H9 (cell line): ENCODE data around the gene ARAP1. TPM values are rescaled to one million over a fixed set of nuclear protein-coding genes. Genes with fewer than 3 reads are reported as not detected.

Experiments
- DNase-seq: peaks from one replicate; pipeline ENCODE4 v3.0.0-alpha.2; 2017
- H2AFZ ChIP-seq: one replicate; pipeline ENCODE4 v1.6.1; 2013; ENCODE audit warnings: mild to moderate bottlenecking, low read length, control low read depth, moderate library complexity
- H2AK5ac ChIP-seq: 2 replicates; pipeline ENCODE4 v1.6.1; 2013; ENCODE audit warnings: low read length, control low read depth, mixed read lengths; ENCODE audit not compliant: insufficient read length
- H2BK120ac ChIP-seq: one replicate; pipeline ENCODE4 v1.6.1; 2013; ENCODE audit warnings: low read depth, mild to moderate bottlenecking, low read length, control low read depth, inconsistent platforms; ENCODE audit not compliant: poor library complexity, severe bottlenecking
- H2BK12ac ChIP-seq: 2 replicates; pipeline ENCODE4 v1.6.1; 2013; ENCODE audit warnings: low read length, control low read depth, mixed read lengths, low read depth; ENCODE audit not compliant: insufficient read length
- H2BK15ac ChIP-seq: 2 replicates; pipeline ENCODE4 v1.6.1; 2013; ENCODE audit warnings: low read depth, low read length, control low read depth
- H2BK20ac ChIP-seq: one replicate; pipeline ENCODE4 v1.6.1; 2013; ENCODE audit warnings: low read depth, mild to moderate bottlenecking, low read length, control low read depth, inconsistent platforms; ENCODE audit not compliant: poor library complexity, severe bottlenecking
- H2BK5ac ChIP-seq: 2 replicates; pipeline ENCODE4 v1.6.1; 2013; ENCODE audit warnings: low read length, control low read depth, mixed read lengths; ENCODE audit not compliant: insufficient read length
- H3K14ac ChIP-seq: 2 replicates; pipeline ENCODE4 v1.6.1; 2013; ENCODE audit warnings: low read length, control low read depth; ENCODE audit not compliant: insufficient read depth
- H3K18ac ChIP-seq: 2 replicates; pipeline ENCODE4 v1.6.1; 2013; ENCODE audit warnings: low read depth, mild to moderate bottlenecking, mixed read lengths, low read length, control low read depth; ENCODE audit not compliant: insufficient read length
- H3K23ac ChIP-seq: 2 replicates; pipeline ENCODE4 v1.6.1; 2013; ENCODE audit warnings: low read length, control low read depth, mixed read lengths, low read depth; ENCODE audit not compliant: insufficient read length
- H3K23me2 ChIP-seq: 2 replicates; pipeline ENCODE4 v1.6.1; 2013; ENCODE audit warnings: low read depth, mild to moderate bottlenecking, mixed read lengths, low read length, control low read depth; ENCODE audit not compliant: insufficient read length, poor library complexity, severe bottlenecking
- H3K27ac ChIP-seq: 2 replicates; pipeline ENCODE4 v1.5.1; 2013; ENCODE audit warnings: low read length, control low read depth, mixed read lengths, low read depth; ENCODE audit not compliant: insufficient read length
- H3K27me3 ChIP-seq: 2 replicates; pipeline ENCODE4 v1.6.1; 2013; ENCODE audit warnings: low read length, control low read depth, inconsistent platforms; ENCODE audit not compliant: insufficient read depth
- H3K4ac ChIP-seq: 2 replicates; pipeline ENCODE4 v1.6.1; 2013; ENCODE audit warnings: low read depth, mild to moderate bottlenecking, control low read depth, inconsistent platforms, low read length, moderate library complexity
- H3K4me1 ChIP-seq: 2 replicates; pipeline ENCODE4 v1.6.1; 2013; ENCODE audit warnings: low read length, control low read depth, inconsistent platforms; ENCODE audit not compliant: insufficient read depth
- H3K4me2 ChIP-seq: 2 replicates; pipeline ENCODE4 v1.6.1; 2013; ENCODE audit warnings: low read length, control low read depth, mixed read lengths; ENCODE audit not compliant: insufficient read length, insufficient read depth
- H3K56ac ChIP-seq: 2 replicates; pipeline ENCODE4 v1.6.1; 2013; ENCODE audit warnings: low read depth, mild to moderate bottlenecking, mixed read lengths, low read length, control low read depth; ENCODE audit not compliant: insufficient read length
- H3K79me1 ChIP-seq: 2 replicates; pipeline ENCODE4 v1.6.1; 2013; ENCODE audit warnings: low read depth, mild to moderate bottlenecking, moderate library complexity, low read length, control low read depth, inconsistent platforms; ENCODE audit not compliant: insufficient read depth, poor library complexity, severe bottlenecking
- H3K79me2 ChIP-seq: 2 replicates; pipeline ENCODE4 v1.6.1; 2013; ENCODE audit warnings: low read length, control low read depth, inconsistent platforms; ENCODE audit not compliant: insufficient read depth
- H3K9ac ChIP-seq: 2 replicates; pipeline ENCODE4 v1.6.1; 2013; ENCODE audit warnings: low read length, control low read depth, mixed read lengths; ENCODE audit not compliant: insufficient read length; ENCODE audit errors: extremely low read depth
- H3K9me3 ChIP-seq: one replicate; pipeline ENCODE4 v1.6.1; 2013; ENCODE audit warnings: low read depth, low read length, inconsistent platforms; ENCODE audit not compliant: control insufficient read depth
- H3T11ph ChIP-seq: one replicate; pipeline ENCODE4 v1.6.1; 2013; ENCODE audit warnings: mild to moderate bottlenecking, low read length, control low read depth, inconsistent platforms
- H4K20me1 ChIP-seq: one replicate; pipeline ENCODE4 v1.6.1; 2013; ENCODE audit not compliant: control insufficient read depth, insufficient read length, insufficient read depth
- H4K5ac ChIP-seq: 2 replicates; pipeline ENCODE4 v1.6.1; 2013; ENCODE audit warnings: low read depth, mild to moderate bottlenecking, mixed read lengths, low read length, control low read depth; ENCODE audit not compliant: insufficient read length
- H4K8ac ChIP-seq: replicated peaks from 2 replicates; pipeline ENCODE4 v1.6.1; 2013; ENCODE audit warnings: low read length, control low read depth, mixed read lengths, low read depth; ENCODE audit not compliant: insufficient read length
- H4K91ac ChIP-seq: 2 replicates; pipeline ENCODE4 v1.6.1; 2013; ENCODE audit warnings: low read depth, mild to moderate bottlenecking, moderate library complexity, mixed read lengths, low read length, control low read depth; ENCODE audit not compliant: insufficient read length
- H3K27ac Mint-ChIP-seq, 3 experiments: 2 replicates in 2 of 3; 3 replicates in 1 of 3; pipeline ENCODE4 v1.8.0; 2020 to 2021; ENCODE audit warnings: mixed read lengths in 3 of 3, mild to moderate bottlenecking in 1 of 3, moderate library complexity in 1 of 3
- H3K27me3 Mint-ChIP-seq: 2 replicates; pipeline ENCODE4 v1.8.0; 2021; ENCODE audit warnings: low read depth, mild to moderate bottlenecking, moderate library complexity, mixed read lengths
- H3K36me3 Mint-ChIP-seq, 3 experiments: 2 replicates in 2 of 3; 3 replicates in 1 of 3; pipeline ENCODE4 v1.8.0; 2020 to 2021; ENCODE audit warnings: low read depth in 3 of 3, mixed read lengths in 3 of 3; ENCODE audit not compliant: insufficient read depth in 1 of 3
- H3K4me1 Mint-ChIP-seq, 2 experiments: 2 replicates each; pipeline ENCODE4 v1.8.0; 2020; ENCODE audit warnings: mixed read lengths in 2 of 2
- H3K4me3 Mint-ChIP-seq, 2 experiments: 2 replicates in 1 of 2; 3 replicates in 1 of 2; pipeline ENCODE4 v1.8.0; 2020 to 2021; ENCODE audit warnings: mild to moderate bottlenecking in 2 of 2, mixed read lengths in 2 of 2, moderate library complexity in 1 of 2
- H3K9me3 Mint-ChIP-seq, 2 experiments: 2 replicates in 1 of 2; 3 replicates in 1 of 2; pipeline ENCODE4 v1.8.0; 2020; ENCODE audit warnings: mild to moderate bottlenecking in 2 of 2, mixed read lengths in 2 of 2, moderate library complexity in 1 of 2
- WGBS: extraction: QIAGEN DNeasy Blood & Tissue Kit; methylation state at CpG from one replicate; pipeline ENCODE4 v1.1.7; 2013; ENCODE audit warnings: missing lambda C conversion rate, low lambda C conversion rate, mixed read lengths; ENCODE audit not compliant: insufficient read length; ENCODE audit errors: extremely low coverage; 5-methylcytosine and 5-hydroxymethylcytosine counted together
- total RNA-seq: library from RNA; stranded (reverse); gene quantifications from 2 replicates; pipeline ENCODE4 v1.2.1, GENCODE V29; 2021
- TF ChIP-seq, protein P1 (sequence below): fragments of 200-600 bp; sonication (generic); conservative IDR thresholded peaks from 3 replicates; pipeline ENCODE4 v1.8.0; 2021; ENCODE audit warnings: antibody characterized with exemption, mild to moderate bottlenecking

Gene ARAP1
- total RNA-seq, 1 experiment from 2014 or later = 59.4 TPM

DNA sequence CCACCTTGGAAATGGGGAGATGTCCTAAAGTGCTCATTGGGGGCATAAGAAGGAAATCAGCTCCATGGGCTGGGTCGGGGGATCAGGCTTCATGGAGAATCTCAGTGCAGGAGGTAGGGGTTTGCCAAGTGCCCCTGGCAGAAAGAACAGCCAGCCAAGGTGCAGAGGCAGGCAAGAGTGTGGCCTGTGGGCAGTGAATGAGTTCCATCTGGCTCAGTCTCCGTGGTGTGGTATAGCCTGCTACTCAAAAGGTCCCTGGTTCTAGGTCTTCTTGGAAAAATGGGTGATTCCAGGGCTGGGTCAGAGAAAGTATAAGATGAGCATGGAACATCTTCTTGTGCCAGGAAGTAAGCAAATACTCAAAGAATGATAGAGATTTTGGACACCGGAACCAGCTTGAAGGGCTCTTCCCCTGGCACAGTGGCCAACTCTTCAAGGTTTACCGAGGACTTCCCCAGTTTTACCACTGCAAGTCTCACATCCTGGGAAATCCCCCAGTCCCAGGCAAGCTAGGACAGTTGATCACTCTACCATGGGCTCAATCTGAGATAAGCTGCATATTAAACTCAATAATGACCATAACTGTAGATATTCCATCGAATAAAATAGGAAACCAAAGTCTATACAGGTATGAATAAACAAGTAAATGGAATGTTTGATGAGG is 10.6 kb upstream of the ARAP1 start:
- Histone ChIP-seq H2AFZ (no peak overlapping the region), H4K20me1 (no peaks in the 10 kb centered on the region), H4K8ac (no peak overlapping the region), H3K27me3 (no peaks in the 10 kb centered on the region), H2BK5ac (no peak overlapping the region), H4K5ac (no peak overlapping the region), H3K14ac (no peak overlapping the region), H2BK12ac (no peak overlapping the region), H2BK15ac (no peak overlapping the region), H3K56ac (no peak overlapping the region), H3K23me2 (no peaks in the 10 kb centered on the region), H3K27ac (no peak overlapping the region), H3K79me2 (no peaks in the 10 kb centered on the region), H2BK20ac (no peak overlapping the region), H3K18ac (no peak overlapping the region), H2AK5ac (no peak overlapping the region), H3K79me1 (no peaks in the 10 kb centered on the region), H3K4me2 (no peak overlapping the region), H4K91ac (no peak overlapping the region), H3K4ac (no peak overlapping the region), H3K9ac (no peak overlapping the region), H3K4me1 (no peaks in the 10 kb centered on the region), H3K23ac (no peak overlapping the region), H3T11ph (no peak overlapping the region), H3K9me3 (no peaks in the 10 kb centered on the region), H2BK120ac (no peak overlapping the region)
- Mint-ChIP-seq H3K4me3 (no peak overlapping the region), H3K36me3 (peaks cover 0 to 4% (median 0%) of the 10 kb centered on the region in 3 experiments; a peak in 2 of 7 replicates), H3K27ac (no peak overlapping the region), H3K4me1 (peaks cover 20 to 39% of the 10 kb centered on the region in 2 experiments), H3K9me3 (no peaks in the 10 kb centered on the region), H3K27me3 (peaks cover 2% of the 10 kb centered on the region; the same call in 1 of the 2 replicates)
- TF ChIP-seq, protein P1, sequence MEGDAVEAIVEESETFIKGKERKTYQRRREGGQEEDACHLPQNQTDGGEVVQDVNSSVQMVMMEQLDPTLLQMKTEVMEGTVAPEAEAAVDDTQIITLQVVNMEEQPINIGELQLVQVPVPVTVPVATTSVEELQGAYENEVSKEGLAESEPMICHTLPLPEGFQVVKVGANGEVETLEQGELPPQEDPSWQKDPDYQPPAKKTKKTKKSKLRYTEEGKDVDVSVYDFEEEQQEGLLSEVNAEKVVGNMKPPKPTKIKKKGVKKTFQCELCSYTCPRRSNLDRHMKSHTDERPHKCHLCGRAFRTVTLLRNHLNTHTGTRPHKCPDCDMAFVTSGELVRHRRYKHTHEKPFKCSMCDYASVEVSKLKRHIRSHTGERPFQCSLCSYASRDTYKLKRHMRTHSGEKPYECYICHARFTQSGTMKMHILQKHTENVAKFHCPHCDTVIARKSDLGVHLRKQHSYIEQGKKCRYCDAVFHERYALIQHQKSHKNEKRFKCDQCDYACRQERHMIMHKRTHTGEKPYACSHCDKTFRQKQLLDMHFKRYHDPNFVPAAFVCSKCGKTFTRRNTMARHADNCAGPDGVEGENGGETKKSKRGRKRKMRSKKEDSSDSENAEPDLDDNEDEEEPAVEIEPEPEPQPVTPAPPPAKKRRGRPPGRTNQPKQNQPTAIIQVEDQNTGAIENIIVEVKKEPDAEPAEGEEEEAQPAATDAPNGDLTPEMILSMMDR = no peak
- WGBS = no CpG with 5 or more reads among the region's 5 CpGs
- no peak for DNase-seq
